OCI-LY3 (cell line): ENCODE measurements around the gene PNLDC1.

Experiments
- H2AFZ ChIP-seq: fragments of 200-600, 300-600 bp; shearing (Covaris generic); 2 replicates; pipeline ENCODE4 v1.6.0; 2014; ENCODE audit warnings: antibody characterized with exemption, low read depth, low read length
- H3K27ac ChIP-seq: fragments of 200-600, 300-600 bp; sonication (generic); 2 replicates; pipeline ENCODE4 v1.5.1; 2014; ENCODE audit warnings: mild to moderate bottlenecking, low read length, moderate library complexity, mixed read lengths
- H3K27me3 ChIP-seq: fragments of 200-600, 300-600 bp; sonication (generic); 2 replicates; pipeline ENCODE4 v1.6.1; 2014; ENCODE audit warnings: low read depth, low read length, mixed read lengths
- H3K36me3 ChIP-seq: fragments of 200-600, 300-600 bp; sonication (generic); replicated peaks from 2 replicates; pipeline ENCODE3; 2014; ENCODE audit warnings: low read depth, low read length, mixed read lengths
- H3K4me1 ChIP-seq: fragments of 300-600, 200-600 bp; sonication (generic); 2 replicates; pipeline ENCODE4 v1.6.1; 2014; ENCODE audit warnings: low read length, mixed read lengths
- H3K4me2 ChIP-seq: fragments of 200-600, 300-600 bp; sonication (generic); 2 replicates; pipeline ENCODE4 v1.6.1; 2014; ENCODE audit warnings: low read length, mixed read lengths
- H3K4me3 ChIP-seq: fragments of 300-600, 200-600 bp; sonication (generic); 2 replicates; pipeline ENCODE4 v1.5.1; 2014; ENCODE audit warnings: antibody characterized with exemption, mild to moderate bottlenecking, low read length, moderate library complexity
- H3K79me2 ChIP-seq: fragments of 300-600, 200-600 bp; shearing (Covaris generic); 2 replicates; pipeline ENCODE4 v1.6.1; 2014; ENCODE audit warnings: mild to moderate bottlenecking, low read length, mixed read lengths
- H3K9ac ChIP-seq: fragments of 300-600, 200-600 bp; shearing (Covaris generic); 2 replicates; pipeline ENCODE4 v1.6.0; 2014; ENCODE audit warnings: mild to moderate bottlenecking, low read length, moderate library complexity
- H3K9me3 ChIP-seq: fragments of 200-600, 300-600 bp; shearing (Covaris generic); 2 replicates; pipeline ENCODE4 v1.6.1; 2014; ENCODE audit warnings: low read length, mixed read lengths; ENCODE audit not compliant: insufficient read depth
- H4K20me1 ChIP-seq: fragments of 200-600, 300-600 bp; sonication (generic); 2 replicates; pipeline ENCODE4 v1.6.1; 2016; ENCODE audit warnings: low read length, mixed read lengths; ENCODE audit not compliant: insufficient read depth
- CTCF ChIP-seq: fragments of 200-600, 300-600 bp; sonication (generic); IDR thresholded peaks from 2 replicates; pipeline ENCODE4 v1.5.1; 2014; ENCODE audit warnings: antibody characterized with exemption, low read length, low read depth
- EZH2phosphoT487 ChIP-seq: fragments of 200-600 bp; shearing (Covaris generic); IDR thresholded peaks from 2 replicates; pipeline ENCODE4 v1.6.1; 2018; ENCODE audit warnings: antibody characterized with exemption, mixed run types, low read depth

PNLDC1 gene

GRCh38 chr6:159832946-159833345 lies 32.9 kb downstream of the PNLDC1 start:
- no peaks in the 10 kb centered on the region for H3K9me3 ChIP-seq
- H3K79me2 ChIP-seq: no peaks in the 10 kb centered on the region
- no peaks in the 10 kb centered on the region for H4K20me1 ChIP-seq
- TF ChIP-seq CTCF (no peak), EZH2phosphoT487 (no peak)
- no peaks in the 10 kb centered on the region for H3K4me1 ChIP-seq
- no peak overlapping the region for H3K9ac ChIP-seq
- no peak overlapping the region for H3K27ac ChIP-seq
- H3K4me3 ChIP-seq: no peak overlapping the region
- no peaks in the 10 kb centered on the region for H3K27me3 ChIP-seq
- H3K36me3 ChIP-seq: no peaks in the 10 kb centered on the region
- no peak overlapping the region for H2AFZ ChIP-seq
- H3K4me2 ChIP-seq: no peak overlapping the region

- no peak overlapping the region for H3K4me3 ChIP-seq
- H3K9ac ChIP-seq: no peak overlapping the region
- H3K27me3 ChIP-seq: no peaks in the 10 kb centered on the region
- TF ChIP-seq CTCF (no peak), EZH2phosphoT487 (no peak)
- H3K27ac ChIP-seq: no peak overlapping the region
- no peak overlapping the region for H3K4me2 ChIP-seq
- H3K36me3 ChIP-seq: no peaks in the 10 kb centered on the region
- H3K79me2 ChIP-seq: no peaks in the 10 kb centered on the region
- no peak overlapping the region for H2AFZ ChIP-seq
- no peaks in the 10 kb centered on the region for H3K4me1 ChIP-seq
- no peaks in the 10 kb centered on the region for H4K20me1 ChIP-seq
- H3K9me3 ChIP-seq: no peaks in the 10 kb centered on the region
Observed at GRCh38 chr6:159833556-159833955, 33.5 kb downstream of the PNLDC1 start.

GRCh38 chr6:159833997-159834603 lies 34.0 kb downstream of the PNLDC1 start:
- no peak overlapping the region for H3K4me2 ChIP-seq

More at GRCh38 chr6:159833997-159834603, 34.0 kb downstream of the PNLDC1 start:
- no peaks in the 10 kb centered on the region for H4K20me1 ChIP-seq
- no peaks in the 10 kb centered on the region for H3K9me3 ChIP-seq
- H3K9ac ChIP-seq: no peak overlapping the region
- no peak overlapping the region for H3K4me3 ChIP-seq
- no peaks in the 10 kb centered on the region for H3K79me2 ChIP-seq
- TF ChIP-seq CTCF (no peak), EZH2phosphoT487 (no peak)
- H3K27ac ChIP-seq: no peak overlapping the region
- no peaks in the 10 kb centered on the region for H3K4me1 ChIP-seq
- H3K27me3 ChIP-seq: no peaks in the 10 kb centered on the region
- H3K36me3 ChIP-seq: no peaks in the 10 kb centered on the region
- H2AFZ ChIP-seq: no peak overlapping the region
